CD14-positive monocyte (primary cell): Measurements from ENCODE around the gene AGAP1. TPM values are rescaled to one million over a fixed set of nuclear protein-coding genes. Genes with fewer than 3 reads are reported as not detected.

Experiments used
- DNase-seq, 3 donors: peaks; one replicate each; pipeline ENCODE4 v3.0.0-alpha.2; 2011 to 2022
- H2AFZ ChIP-seq: 2 replicates; pipeline ENCODE4 v1.6.0; 2012; ENCODE audit warnings: mild to moderate bottlenecking, low read depth, low read length, inconsistent platforms; ENCODE audit not compliant: insufficient read depth, poor library complexity, severe bottlenecking
- H3K27ac ChIP-seq, 2 donors: 1 replicate in 1 of 2; 2 replicates in 1 of 2; pipeline ENCODE4 v1.5.1; 2012 to 2013; ENCODE audit warnings: low read length in 2 of 2, control low read depth in 1 of 2, inconsistent platforms in 1 of 2, low read depth in 1 of 2, mild to moderate bottlenecking in 1 of 2
- H3K27me3 ChIP-seq, 2 donors: one replicate each; pipeline versions ENCODE4 v1.6.0 to v1.6.1; 2011 to 2013; ENCODE audit warnings: low read length in 2 of 2; ENCODE audit not compliant: control insufficient read depth in 2 of 2, insufficient read depth in 2 of 2
- H3K36me3 ChIP-seq, 2 donors: replicated peaks in 1 of 2; 1 replicate in 1 of 2; 2 replicates in 1 of 2; pipeline versions ENCODE4 v1.5.1 to v1.6.1; 2012 to 2013; ENCODE audit warnings: low read length in 2 of 2, control low read depth in 1 of 2, inconsistent platforms in 1 of 2, mild to moderate bottlenecking in 1 of 2; ENCODE audit not compliant: insufficient read depth in 2 of 2, control insufficient read depth in 1 of 2
- H3K4me1 ChIP-seq, 2 donors: 1 replicate in 1 of 2; 2 replicates in 1 of 2; pipeline versions ENCODE4 v1.5.1 to v1.6.1; 2012 to 2013; ENCODE audit warnings: low read length in 2 of 2, control low read depth in 1 of 2, inconsistent platforms in 1 of 2, mild to moderate bottlenecking in 1 of 2, moderate library complexity in 1 of 2; ENCODE audit not compliant: insufficient read depth in 2 of 2, control insufficient read depth in 1 of 2
- H3K4me2 ChIP-seq: replicated peaks from 2 replicates; pipeline ENCODE3; 2012; ENCODE audit warnings: low read length, moderate library complexity, mild to moderate bottlenecking; ENCODE audit not compliant: poor library complexity, severe bottlenecking; ENCODE audit errors: extremely low read depth
- H3K4me3 ChIP-seq, 3 experiments: fragments of 200-600 bp in 1 of 3; sonication (generic) in 1 of 3; replicated peaks in 1 of 3; 1 replicate in 2 of 3; 2 replicates in 1 of 3; pipeline ENCODE4 v1.5.1; 2011 to 2013; ENCODE audit warnings: low read length in 3 of 3, mild to moderate bottlenecking in 3 of 3, control low read depth in 2 of 3, low read depth in 2 of 3, inconsistent platforms in 1 of 3, moderate library complexity in 1 of 3
- H3K79me2 ChIP-seq: 2 replicates; pipeline ENCODE4 v1.6.0; 2012; ENCODE audit warnings: mild to moderate bottlenecking, control low read depth, inconsistent platforms, low read length, moderate library complexity; ENCODE audit not compliant: insufficient read depth
- H3K9ac ChIP-seq: 2 replicates; pipeline ENCODE4 v1.6.0; 2017; ENCODE audit warnings: low read length, mild to moderate bottlenecking; ENCODE audit not compliant: insufficient read depth, poor library complexity, severe bottlenecking
- H3K9me3 ChIP-seq, 2 donors: replicated peaks in 1 of 2; 1 replicate in 1 of 2; 2 replicates in 1 of 2; pipeline versions ENCODE4 v1.5.1 to v1.6.1; 2012 to 2013; ENCODE audit warnings: low read length in 2 of 2, control low read depth in 1 of 2; ENCODE audit not compliant: control insufficient read depth in 1 of 2, insufficient read depth in 1 of 2
- H4K20me1 ChIP-seq: 2 replicates; pipeline ENCODE4 v1.6.0; 2012; ENCODE audit warnings: mild to moderate bottlenecking, low read length, control low read depth, moderate library complexity; ENCODE audit not compliant: insufficient read depth
- H3K27ac Mint-ChIP-seq, 7 donors: one replicate each; pipeline ENCODE4 v1.8.0; 2020; ENCODE audit warnings: mild to moderate bottlenecking in 7 of 7, mixed read lengths in 7 of 7, moderate library complexity in 6 of 7, inconsistent platforms in 2 of 7
- H3K27me3 Mint-ChIP-seq, 3 donors: one replicate each; pipeline ENCODE4 v1.8.0; 2021 to 2022; ENCODE audit warnings: low read depth in 3 of 3, mild to moderate bottlenecking in 3 of 3, mixed read lengths in 3 of 3, moderate library complexity in 3 of 3, inconsistent platforms in 1 of 3
- H3K36me3 Mint-ChIP-seq, 2 donors: one replicate each; pipeline ENCODE4 v1.8.0; 2020; ENCODE audit warnings: mixed read lengths in 2 of 2, inconsistent platforms in 1 of 2, mild to moderate bottlenecking in 1 of 2
- H3K4me1 Mint-ChIP-seq: one replicate; pipeline ENCODE4 v1.8.0; 2020; ENCODE audit warnings: mild to moderate bottlenecking, mixed read lengths
- H3K4me3 Mint-ChIP-seq, 2 donors: one replicate each; pipeline ENCODE4 v1.8.0; 2020; ENCODE audit warnings: mild to moderate bottlenecking in 2 of 2, mixed read lengths in 2 of 2, moderate library complexity in 1 of 2
- H3K9me3 Mint-ChIP-seq, 7 donors: one replicate each; pipeline ENCODE4 v1.8.0; 2020 to 2022; ENCODE audit warnings: mixed read lengths in 7 of 7, mild to moderate bottlenecking in 6 of 7, moderate library complexity in 6 of 7, inconsistent platforms in 2 of 7
- WGBS: methylation state at CpG from one replicate; pipeline ENCODE4 v1.1.5; 2013; ENCODE audit warnings: missing lambda C conversion rate; ENCODE audit not compliant: insufficient coverage; 5-methylcytosine and 5-hydroxymethylcytosine counted together
- intact Hi-C, 2 donors: fragments of 100-400 bp; cut with micrococcal nuclease; formaldehyde crosslinking; loops; one replicate each; pipeline versions ENCODE4 v1.15.0 to v1.15.1; 2023
- polyA plus RNA-seq, 3 donors: library from polyadenylated mRNA; depleted of rRNA in 1 of 3; unstranded in 2 of 3; stranded (reverse) in 1 of 3; fragments of 300-500 nt in 2 of 3; fragments of >200 nt in 1 of 3; fragmentation: Illumina TruSeq in 2 of 3; gene quantifications; 1 replicate in 2 of 3; 2 replicates in 1 of 3; pipeline ENCODE4 v1.2.3, GENCODE V29; 2012 to 2021
- TF ChIP-seq, protein P1 (sequence below): fragments of 200-600 bp; IDR thresholded peaks from one replicate; pipeline ENCODE4 v1.8.0; 2022; ENCODE audit warnings: antibody characterized with exemption, mild to moderate bottlenecking

Gene AGAP1
- polyA plus RNA-seq, 3 donors, result 0.12 TPM; not detected in 2

GRCh38 chr2:235698491-235698890 lies 204.6 kb downstream of the AGAP1 start:
- Mint-ChIP-seq H3K36me3 (no peaks in the 10 kb centered on the region), H3K4me3 (no peak overlapping the region), H3K27me3 (peaks cover 13 to 20% (median 13%) of the 10 kb centered on the region in 3 donors), H3K4me1 (no peaks in the 10 kb centered on the region), H3K9me3 (peaks cover 0 to 2% (median 0%) of the 10 kb centered on the region in 7 donors), H3K27ac (no peak overlapping the region)
- H3K27me3 ChIP-seq, result peaks cover 0 to 6% of the 10 kb centered on the region in 2 donors
- H3K4me3 ChIP-seq, result no peak overlapping the region
- WGBS, result 73% methylated on average over 3 of the region's 7 CpGs
- TF ChIP-seq, protein P1, sequence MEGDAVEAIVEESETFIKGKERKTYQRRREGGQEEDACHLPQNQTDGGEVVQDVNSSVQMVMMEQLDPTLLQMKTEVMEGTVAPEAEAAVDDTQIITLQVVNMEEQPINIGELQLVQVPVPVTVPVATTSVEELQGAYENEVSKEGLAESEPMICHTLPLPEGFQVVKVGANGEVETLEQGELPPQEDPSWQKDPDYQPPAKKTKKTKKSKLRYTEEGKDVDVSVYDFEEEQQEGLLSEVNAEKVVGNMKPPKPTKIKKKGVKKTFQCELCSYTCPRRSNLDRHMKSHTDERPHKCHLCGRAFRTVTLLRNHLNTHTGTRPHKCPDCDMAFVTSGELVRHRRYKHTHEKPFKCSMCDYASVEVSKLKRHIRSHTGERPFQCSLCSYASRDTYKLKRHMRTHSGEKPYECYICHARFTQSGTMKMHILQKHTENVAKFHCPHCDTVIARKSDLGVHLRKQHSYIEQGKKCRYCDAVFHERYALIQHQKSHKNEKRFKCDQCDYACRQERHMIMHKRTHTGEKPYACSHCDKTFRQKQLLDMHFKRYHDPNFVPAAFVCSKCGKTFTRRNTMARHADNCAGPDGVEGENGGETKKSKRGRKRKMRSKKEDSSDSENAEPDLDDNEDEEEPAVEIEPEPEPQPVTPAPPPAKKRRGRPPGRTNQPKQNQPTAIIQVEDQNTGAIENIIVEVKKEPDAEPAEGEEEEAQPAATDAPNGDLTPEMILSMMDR, result no peak
- no peak for DNase-seq
- H3K79me2 ChIP-seq, result no peaks in the 10 kb centered on the region
- intact Hi-C loops, result no loop called here
- no peak overlapping the region for H3K9ac ChIP-seq
- no peaks in the 10 kb centered on the region for H3K9me3 ChIP-seq
- no peaks in the 10 kb centered on the region for H4K20me1 ChIP-seq
- H3K27ac ChIP-seq, result no peak overlapping the region
- no peaks in the 10 kb centered on the region for H3K36me3 ChIP-seq
- H2AFZ ChIP-seq, result no peak overlapping the region
- H3K4me1 ChIP-seq, result no peaks in the 10 kb centered on the region
- no peak overlapping the region for H3K4me2 ChIP-seq

DNA sequence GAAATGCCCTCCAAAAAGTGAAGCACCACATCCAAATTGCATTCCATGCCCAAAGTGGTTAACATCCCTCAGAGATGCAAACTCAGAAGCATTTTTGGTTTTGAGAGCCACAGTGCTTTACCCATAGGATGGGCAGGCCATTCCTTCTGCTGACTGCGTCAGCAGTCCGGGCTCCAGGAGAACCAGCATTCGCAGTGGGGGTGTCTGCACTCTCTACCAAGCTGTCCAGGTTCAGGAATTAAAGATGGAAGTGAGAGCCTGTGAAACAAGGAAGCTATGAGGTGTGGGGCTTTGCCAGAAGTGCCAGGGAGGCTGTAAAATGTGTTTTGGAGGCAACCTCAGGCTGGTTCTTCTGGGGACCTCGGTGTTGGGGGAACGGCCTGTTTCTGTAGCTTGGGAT lies 205.7 kb downstream of the AGAP1 start:
- Histone ChIP-seq H3K4me2 (no peak overlapping the region), H3K9me3 (no peaks in the 10 kb centered on the region), H3K27me3 (peaks cover 0 to 6% of the 10 kb centered on the region in 2 donors), H3K36me3 (no peaks in the 10 kb centered on the region), H2AFZ (no peak overlapping the region), H3K4me1 (no peaks in the 10 kb centered on the region), H3K79me2 (no peaks in the 10 kb centered on the region), H3K4me3 (no peak overlapping the region), H3K9ac (no peak overlapping the region), H4K20me1 (no peaks in the 10 kb centered on the region), H3K27ac (no peak overlapping the region)
- H3K9me3 Mint-ChIP-seq, result peaks cover 0 to 2% (median 0%) of the 10 kb centered on the region in 7 donors
- TF ChIP-seq, protein P1, result no peak
- no peaks in the 10 kb centered on the region for H3K4me1 Mint-ChIP-seq
- H3K4me3 Mint-ChIP-seq, result no peak overlapping the region
- no peaks in the 10 kb centered on the region for H3K36me3 Mint-ChIP-seq
- WGBS, result 82% methylated on average over 5 of the region's 5 CpGs
- no peak for DNase-seq
- no peak overlapping the region for H3K27ac Mint-ChIP-seq
- peaks cover 13 to 18% (median 13%) of the 10 kb centered on the region in 3 donors for H3K27me3 Mint-ChIP-seq
- intact Hi-C loops, result no loop called here
